Panc1 (cell line): Measurements from ENCODE around the gene CAPN10. TPM values are rescaled to one million over a fixed set of nuclear protein-coding genes. Genes with fewer than 3 reads are reported as not detected.

ENCODE experiments used
- ATAC-seq: fragments of 200-7000 bp; cut with Tn5 transposase; 2 replicates; pipeline ENCODE4 v1.9.1; 2020; ENCODE audit warnings: mild to moderate bottlenecking, moderate library complexity
- BruUV-seq: library from RNA; stranded (reverse); fragments of 400-500 nt; replicated peaks from 2 replicates; lab custom pipeline; 2021; lab: Mats Ljungman, UMichigan
- CTCF ChIA-PET: fragments of 300-600 bp; sonication (Branson Sonifier 250); formaldehyde crosslinking; loops from one replicate; lab custom pipeline; 2022; ENCODE audit warnings: antibody characterized with exemption; lab: Charles Lee
- POLR2A ChIA-PET: fragments of 300-600 bp; sonication (Branson Sonifier 250); formaldehyde crosslinking; loops from one replicate; lab custom pipeline; 2022; ENCODE audit warnings: antibody characterized with exemption; lab: Charles Lee
- DNase-seq: peaks from one replicate; pipeline ENCODE4 v3.0.0-alpha.2; 2010; ENCODE audit warnings: low read depth, low spot score
- H3K27ac ChIP-seq: 2 replicates; pipeline ENCODE4 v1.5.1; 2011; ENCODE audit warnings: mild to moderate bottlenecking, low read length, inconsistent platforms
- H3K27me3 ChIP-seq: fragments of 200-500 bp; sonication (Bioruptor generic); 2 replicates; pipeline ENCODE4 v1.6.0; 2014; ENCODE audit warnings: low read length, inconsistent platforms; ENCODE audit not compliant: control insufficient read depth, insufficient read depth
- H3K36me3 ChIP-seq: fragments of 200-500 bp; sonication (Bioruptor generic); 2 replicates; pipeline ENCODE4 v1.5.1; 2014; ENCODE audit warnings: inconsistent platforms, mild to moderate bottlenecking, low read length, moderate library complexity; ENCODE audit not compliant: control insufficient read depth, insufficient read depth
- H3K4me1 ChIP-seq: 2 replicates; pipeline ENCODE4 v1.5.1; 2011; ENCODE audit warnings: inconsistent platforms, mild to moderate bottlenecking, low read length, moderate library complexity; ENCODE audit not compliant: control insufficient read depth, insufficient read depth
- H3K4me3 ChIP-seq, 2 experiments: 2 replicates each; pipeline ENCODE4 v1.5.1; 2011 to 2012; ENCODE audit warnings: low read depth in 2 of 2, low read length in 2 of 2, mild to moderate bottlenecking in 2 of 2, inconsistent platforms in 1 of 2, moderate library complexity in 1 of 2
- H3K9me3 ChIP-seq: fragments of 200-500 bp; sonication (Bioruptor generic); 2 replicates; pipeline ENCODE4 v1.5.1; 2014; ENCODE audit warnings: low read depth, mild to moderate bottlenecking, inconsistent platforms, low read length, moderate library complexity; ENCODE audit not compliant: control insufficient read depth, insufficient read depth
- CTCF ChIP-seq: fragments of 450-650 bp; IDR thresholded peaks from 2 replicates; pipeline ENCODE4 v1.5.1; 2017; ENCODE audit warnings: mild to moderate bottlenecking
- POLR2AphosphoS5 ChIP-seq: IDR thresholded peaks from 2 replicates; pipeline ENCODE4 v1.6.1; 2012; ENCODE audit warnings: mild to moderate bottlenecking, low read depth, low read length, moderate library complexity
- REST ChIP-seq, 2 experiments: IDR thresholded peaks; 2 replicates each; pipeline ENCODE4 v1.6.1; 2011 to 2012; ENCODE audit warnings: low read depth in 2 of 2, control low read depth in 1 of 2, low read length in 1 of 2, mild to moderate bottlenecking in 1 of 2, moderate library complexity in 1 of 2; ENCODE audit not compliant: insufficient read depth in 1 of 2
- SIN3A ChIP-seq: IDR thresholded peaks from 2 replicates; pipeline ENCODE4 v1.6.1; 2012; ENCODE audit warnings: low read depth, mild to moderate bottlenecking, low read length, moderate library complexity, borderline replicate concordance; ENCODE audit not compliant: insufficient read depth
- TCF7L2 ChIP-seq: IDR thresholded peaks from 2 replicates; pipeline ENCODE4 v1.6.1; 2011; ENCODE audit warnings: mild to moderate bottlenecking, low read depth, low read length, inconsistent platforms
- in situ Hi-C: cut with HindIII; loops from 2 replicates; pipeline ENCODE4 v1.10.0; 2016; ENCODE audit warnings: low sequenced_read_pairs, low pct_unique_long_range_greater_than_20kb
- intact Hi-C: fragments of 100-400 bp; cut with micrococcal nuclease; formaldehyde crosslinking; loops from one replicate; pipeline ENCODE4 v1.10.0; 2022; ENCODE audit not compliant: unreplicated experiment
- total RNA-seq: library from RNA; stranded (reverse); gene quantifications from one replicate; pipeline ENCODE4 v1.2.1, GENCODE V29; 2021; ENCODE audit not compliant: unreplicated experiment

The CAPN10 gene
- total RNA-seq, 1 experiment from 2014 or later: 38.6 TPM

GRCh38 chr2:240626531-240627300 is 40.2 kb downstream of the CAPN10 start:
- intact Hi-C loops (no loop called here), in situ Hi-C loops (no loop called here)
- H3K4me3 ChIP-seq: no peak overlapping the region
- H3K27me3 ChIP-seq: no peaks in the 10 kb centered on the region
- H3K9me3 ChIP-seq: no peaks in the 10 kb centered on the region
- H3K4me1 ChIP-seq: no peaks in the 10 kb centered on the region; the same call in 1 of the 2 replicates
- ChIA-PET CTCF (no interaction called here), POLR2A (no interaction called here)
- no peak overlapping the region for H3K27ac ChIP-seq
- no peak for TF ChIP-seq POLR2AphosphoS5
- TF ChIP-seq SIN3A: no peak
- no peak for TF ChIP-seq REST (IDR thresholded peaks at IDR 0.05; ENCODE audit: insufficient read depth in 1 of 2, low read depth in 2 of 2, low read length in 1 of 2)
- no peak for DNase-seq
- no TSS peak for BruUV-seq
- ATAC-seq: 0 out of 2 replicates have a peak, but pooled peaks have one; percentile 21
- no peaks in the 10 kb centered on the region for H3K36me3 ChIP-seq

- intact Hi-C loops: no loop called here
- no TSS peak for BruUV-seq
- in situ Hi-C loops: no loop called here
- Histone ChIP-seq H3K36me3 (no peaks in the 10 kb centered on the region), H3K4me1 (no peaks in the 10 kb centered on the region; the same call in 1 of the 2 replicates), H3K27me3 (no peaks in the 10 kb centered on the region), H3K9me3 (no peaks in the 10 kb centered on the region), H3K4me3 (no peak overlapping the region), H3K27ac (no peak overlapping the region)
- CTCF ChIA-PET: no interaction called here
- DNase-seq (no peak), ATAC-seq (no peak)
- no peak for TF ChIP-seq REST (IDR thresholded peaks at IDR 0.05; ENCODE audit: insufficient read depth in 1 of 2, low read depth in 2 of 2, low read length in 1 of 2)
- no peak for TF ChIP-seq TCF7L2
- no peak for TF ChIP-seq SIN3A
- no peak for TF ChIP-seq POLR2AphosphoS5
- TF ChIP-seq CTCF: no peak
- POLR2A ChIA-PET: no interaction called here
These were observed 41.4 kb downstream of the CAPN10 start for GRCh38 chr2:240627736-240628506.
